ENCODE results near the gene MYBPC2.
"Not testable (repeated sequence)": the region's sequence is repeated elsewhere in the genome, so short reads cannot be mapped to it uniquely, and the experiment has no call there.

MYBPC2 gene

GRCh38 chr19:50461066-50461875, 28.6 kb downstream of the MYBPC2 start:
- DNase-seq = peak; percentile 5 to 48 (median 30)

GRCh38 chr19:50462970-50463369, 30.3 kb downstream of the MYBPC2 start:
- no peak for DNase-seq

- DNase-seq = no peak
These were observed 31.7 kb downstream of the MYBPC2 start for GRCh38 chr19:50464348-50464747.

GRCh38 chr19:50465000-50465399, 32.3 kb downstream of the MYBPC2 start:
- DNase-seq = no peak

- no peak for DNase-seq
These were observed 33.5 kb downstream of the MYBPC2 start for GRCh38 chr19:50465986-50466705.

- DNase-seq = no peak
These were observed 34.0 kb downstream of the MYBPC2 start for GRCh38 chr19:50466706-50467039.

- no peak for DNase-seq
These were observed 34.9 kb downstream of the MYBPC2 start for GRCh38 chr19:50467566-50467965.

GRCh38 chr19:50468818-50469217, 36.1 kb downstream of the MYBPC2 start:
- DNase-seq = no peak

GRCh38 chr19:50473336-50473735, 40.6 kb downstream of the MYBPC2 start:
- not testable (repeated sequence) for DNase-seq

GRCh38 chr19:50475101-50475568, 42.4 kb downstream of the MYBPC2 start:
- no peak for DNase-seq

GRCh38 chr19:50475736-50476223, 43.1 kb downstream of the MYBPC2 start:
- no peak for DNase-seq

GRCh38 chr19:50476224-50476906, 43.7 kb downstream of the MYBPC2 start, which contains the start of the genes EMC10 and GARIN5A:
TSS of gene EMC10 (plus strand) at chr19:50476507. CDS start at chr19:50476545, 38 bp downstream.
TSS of gene GARIN5A (minus strand) at chr19:50476848. CDS start at chr19:50476388, 460 bp downstream.
- DNase-seq = peak; percentile 87 to 95 (median 92)

GRCh38 chr19:50476907-50477238, 44.2 kb downstream of the MYBPC2 start:
- DNase-seq = no peak

GRCh38 chr19:50477751-50478515, 45.2 kb downstream of the MYBPC2 start:
- no peak for DNase-seq

GRCh38 chr19:50478901-50479715, 46.4 kb downstream of the MYBPC2 start:
- DNase-seq = no peak

- DNase-seq = no peak
These were observed 47.1 kb downstream of the MYBPC2 start for GRCh38 chr19:50479761-50480251.

GRCh38 chr19:50480281-50481111, 47.8 kb downstream of the MYBPC2 start:
- no peak for DNase-seq

GRCh38 chr19:50481351-50482149, 48.9 kb downstream of the MYBPC2 start:
- no peak for DNase-seq

- no peak for DNase-seq
These were observed 49.7 kb downstream of the MYBPC2 start for GRCh38 chr19:50482271-50482855.

Data from stimulated activated naive CD4-positive, alpha-beta T cell (primary cell).